Body of pancreas (tissue), 4 donors: Measurements from ENCODE around the gene NACC1. TPM values are rescaled to one million over a fixed set of nuclear protein-coding genes. Genes with fewer than 3 reads are reported as not detected.

Experiments used
- ATAC-seq: fragments of 150-250 bp; one replicate; pipeline ENCODE4 v1.9.1; 2016
- DNase-seq, 4 donors: peaks; one replicate each; pipeline ENCODE4 v3.0.0-alpha.2; 2019
- H3K27ac ChIP-seq, 4 donors: fragments of 200-600 bp; sonication (generic); 1 replicate in 3 of 4; 2 replicates in 1 of 4; pipeline versions ENCODE4 v1.5.1 to v1.6.1; 2016 to 2019; ENCODE audit warnings: mild to moderate bottlenecking in 1 of 4, mixed read lengths in 1 of 4, moderate library complexity in 1 of 4
- H3K27me3 ChIP-seq, 2 donors: fragments of 200-600 bp; sonication (generic); one replicate each; pipeline ENCODE4 v1.6.0; 2016; ENCODE audit warnings: mild to moderate bottlenecking in 1 of 2
- H3K36me3 ChIP-seq, 2 donors: fragments of 200-600 bp; sonication (generic); replicated peaks in 1 of 2; 2 replicates each; pipeline ENCODE4 v1.5.1; 2016; ENCODE audit warnings: low read depth in 2 of 2; ENCODE audit not compliant: insufficient read depth in 1 of 2
- H3K4me1 ChIP-seq: fragments of 200-600 bp; sonication (generic); one replicate; pipeline ENCODE4 v1.6.0; 2016
- H3K4me3 ChIP-seq, 2 donors: fragments of 200-600 bp; sonication (generic); 1 replicate in 1 of 2; 2 replicates in 1 of 2; pipeline ENCODE4 v1.5.1; 2016 to 2019
- H3K9me3 ChIP-seq, 3 donors: fragments of 200-600 bp; sonication (generic); 1 replicate in 2 of 3; 2 replicates in 1 of 3; pipeline ENCODE4 v1.5.1; 2016
- POLR2A ChIP-seq, 3 donors: fragments of 450-650 bp; IDR thresholded peaks; one replicate each; pipeline ENCODE4 v1.6.1; 2016; ENCODE audit warnings: antibody characterized with exemption in 3 of 3, mild to moderate bottlenecking in 2 of 3
- WGBS, 2 donors: methylation state at CpG; one replicate each; pipeline ENCODE4 v1.1.5; 2017; 5-methylcytosine and 5-hydroxymethylcytosine counted together
- intact Hi-C: fragments of 100-400 bp; cut with DNase I; formaldehyde crosslinking; loops from one replicate; pipeline ENCODE4 v1.15.1; 2023
- total RNA-seq, 2 donors: library from RNA; depleted of rRNA; stranded (reverse); fragments of >200 nt; gene quantifications; one replicate each; pipeline ENCODE4 v1.1.0, GENCODE V29; 2016
- TF ChIP-seq, protein P1 (sequence below), 7 experiments: fragments of 450-650 bp in 4 of 7; fragments of 200-600 bp in 3 of 7; sonication (generic) in 3 of 7; IDR thresholded peaks; one replicate each; pipeline ENCODE4 v1.5.1; 2016 to 2019; ENCODE audit warnings: antibody characterized with exemption in 7 of 7

The NACC1 gene
- total RNA-seq, 2 donors from 2014 or later: 6.0 to 15.5 TPM

GRCh38 chr19:13090511-13091231 lies 27.4 kb upstream of the NACC1 start:
- TF ChIP-seq, protein P1, sequence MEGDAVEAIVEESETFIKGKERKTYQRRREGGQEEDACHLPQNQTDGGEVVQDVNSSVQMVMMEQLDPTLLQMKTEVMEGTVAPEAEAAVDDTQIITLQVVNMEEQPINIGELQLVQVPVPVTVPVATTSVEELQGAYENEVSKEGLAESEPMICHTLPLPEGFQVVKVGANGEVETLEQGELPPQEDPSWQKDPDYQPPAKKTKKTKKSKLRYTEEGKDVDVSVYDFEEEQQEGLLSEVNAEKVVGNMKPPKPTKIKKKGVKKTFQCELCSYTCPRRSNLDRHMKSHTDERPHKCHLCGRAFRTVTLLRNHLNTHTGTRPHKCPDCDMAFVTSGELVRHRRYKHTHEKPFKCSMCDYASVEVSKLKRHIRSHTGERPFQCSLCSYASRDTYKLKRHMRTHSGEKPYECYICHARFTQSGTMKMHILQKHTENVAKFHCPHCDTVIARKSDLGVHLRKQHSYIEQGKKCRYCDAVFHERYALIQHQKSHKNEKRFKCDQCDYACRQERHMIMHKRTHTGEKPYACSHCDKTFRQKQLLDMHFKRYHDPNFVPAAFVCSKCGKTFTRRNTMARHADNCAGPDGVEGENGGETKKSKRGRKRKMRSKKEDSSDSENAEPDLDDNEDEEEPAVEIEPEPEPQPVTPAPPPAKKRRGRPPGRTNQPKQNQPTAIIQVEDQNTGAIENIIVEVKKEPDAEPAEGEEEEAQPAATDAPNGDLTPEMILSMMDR (IDR thresholded peaks at IDR 0.05): no peak
- no peak for TF ChIP-seq POLR2A (IDR thresholded peaks at IDR 0.05)
- H3K4me3 ChIP-seq: no peak overlapping the region
- no peaks in the 10 kb centered on the region for H3K36me3 ChIP-seq
- H3K9me3 ChIP-seq: no peaks in the 10 kb centered on the region
- H3K4me1 ChIP-seq: no peaks in the 10 kb centered on the region
- WGBS, 2 donors: 88% methylated on average over 10 of the region's 10 CpGs; no CpG with 5 or more reads in 1 of the 2 donors
- ATAC-seq (no peak), DNase-seq (no peak)
- H3K27ac ChIP-seq: no peak overlapping the region
- H3K27me3 ChIP-seq: no peaks in the 10 kb centered on the region
- intact Hi-C loops: no loop called here

GRCh38 chr19:13091400-13092157 lies 26.5 kb upstream of the NACC1 start:
- no peaks in the 10 kb centered on the region for H3K27me3 ChIP-seq
- TF ChIP-seq, protein P1 (IDR thresholded peaks at IDR 0.05): no peak
- TF ChIP-seq POLR2A (IDR thresholded peaks at IDR 0.05): no peak
- intact Hi-C loops: no loop called here
- no peaks in the 10 kb centered on the region for H3K4me1 ChIP-seq
- peak in 1 of 4 donors; percentile 40 for DNase-seq
- 77 to 86% methylated on average over 24 to 25 of the region's 25 CpGs for WGBS, 2 donors
- no peak overlapping the region for H3K4me3 ChIP-seq
- no peaks in the 10 kb centered on the region for H3K36me3 ChIP-seq
- peak; percentile 30 for ATAC-seq
- no peaks in the 10 kb centered on the region for H3K9me3 ChIP-seq
- peak overlapping the region in 1 of 4 donors; percentile 12 for H3K27ac ChIP-seq

GRCh38 chr19:13092158-13092543 lies 25.9 kb upstream of the NACC1 start:
- H3K9me3 ChIP-seq: no peaks in the 10 kb centered on the region
- no peak for TF ChIP-seq POLR2A (IDR thresholded peaks at IDR 0.05)
- TF ChIP-seq, protein P1 (IDR thresholded peaks at IDR 0.05): no peak
- no peaks in the 10 kb centered on the region for H3K36me3 ChIP-seq
- peaks cover 0 to under 1% of the 10 kb centered on the region in 2 donors for H3K27me3 ChIP-seq
- intact Hi-C loops: no loop called here
- DNase-seq: no peak
- no peaks in the 10 kb centered on the region for H3K4me1 ChIP-seq
- 80 to 89% methylated on average over 1 to 2 of the region's 2 CpGs for WGBS, 2 donors
- no peak overlapping the region for H3K4me3 ChIP-seq
- peak overlapping the region in 1 of 4 donors; percentile 12 for H3K27ac ChIP-seq
- no peak for ATAC-seq

GRCh38 chr19:13092606-13093235 lies 25.3 kb upstream of the NACC1 start:
- Histone ChIP-seq H3K4me1 (peaks cover 5% of the 10 kb centered on the region), H3K27ac (peak overlapping the region in 1 of 4 donors; percentile 34)
- 68 to 77% methylated on average over 11 to 12 of the region's 14 CpGs for WGBS, 2 donors

More at GRCh38 chr19:13092606-13093235, 25.3 kb upstream of the NACC1 start:
- TF ChIP-seq POLR2A (IDR thresholded peaks at IDR 0.05): no peak
- TF ChIP-seq, protein P1 (IDR thresholded peaks at IDR 0.05): no peak
- Histone ChIP-seq H3K27me3 (peaks cover 0 to 4% of the 10 kb centered on the region in 2 donors), H3K36me3 (no peaks in the 10 kb centered on the region), H3K9me3 (no peaks in the 10 kb centered on the region), H3K4me3 (no peak overlapping the region)
- no peak for ATAC-seq
- intact Hi-C loops: no loop called here
- no peak for DNase-seq
